Renal pelvis (tissue), 3 donors: Measurements from ENCODE around the gene ALG1. TPM values are rescaled to one million over a fixed set of nuclear protein-coding genes. Genes with fewer than 3 reads are reported as not detected.

ENCODE experiments used
- polyA plus RNA-seq, 3 donors: library from polyadenylated mRNA; unstranded; fragments of 120-200 nt; gene quantifications; one replicate each; pipeline ENCODE4 v1.2.1, GENCODE V29; 2013; ENCODE audit not compliant: insufficient read length in 3 of 3

Gene ALG1
- polyA plus RNA-seq, 3 donors, result 25.1 to 27.0 (median 26.5) TPM

Other genes starting within 250 kb of the ALG1 start
- 100 to 1,000 TPM in 2 of 3 donors, 10 to 100 TPM in 1; 89.9 to 161 (median 123) TPM for gene GLYR1, start 224.6 kb upstream of the ALG1 start, polyA plus RNA-seq
- gene UBN1, start 224.4 kb upstream of the ALG1 start, polyA plus RNA-seq, result 10 to 100 TPM; 33.9 to 41.4 (median 41.0) TPM
- gene PPL, start 134.7 kb upstream of the ALG1 start, polyA plus RNA-seq, result 10 to 100 TPM; 31.5 to 44.2 (median 33.5) TPM
- gene SEC14L5, start 113.5 kb upstream of the ALG1 start, polyA plus RNA-seq, result under 1 TPM; 0.16 to 0.54 (median 0.16) TPM
- gene NAGPA, start 37.9 kb upstream of the ALG1 start, polyA plus RNA-seq, result 10 to 100 TPM; 11.5 to 14.7 (median 13.4) TPM
- 1 to 10 TPM; 4.3 to 8.8 (median 7.1) TPM for gene C16orf89, start 5.9 kb upstream of the ALG1 start, polyA plus RNA-seq
- 10 to 100 TPM; 13.5 to 17.8 (median 14.0) TPM for gene EEF2KMT, start 26.0 kb downstream of the ALG1 start, polyA plus RNA-seq